ENCODE results near the gene ADAM11.

Gene ADAM11

DNA sequence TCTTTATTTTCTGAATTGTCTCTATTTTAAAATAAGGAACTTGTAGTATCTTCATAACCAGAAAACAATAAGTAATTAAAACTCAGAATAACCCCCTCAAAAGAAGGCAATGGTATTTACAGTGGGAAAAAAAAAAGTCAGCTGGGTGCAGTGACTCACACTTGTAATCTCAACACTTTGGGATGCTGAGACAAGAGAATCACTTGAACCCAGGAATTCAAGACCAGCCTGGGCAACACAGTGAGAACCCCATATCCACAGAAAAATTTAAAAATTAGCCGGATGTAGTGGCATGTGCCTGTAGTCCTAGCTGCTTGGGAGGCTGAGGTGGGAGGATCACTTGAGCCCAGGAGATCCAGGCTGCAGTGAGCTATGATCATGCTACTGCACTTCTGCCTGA, 33.5 kb downstream of the ADAM11 start:
- no peak overlapping the region for H3K4me3 ChIP-seq (ENCODE audit: low read length)
- H3K9me3 ChIP-seq (replicated peaks; ENCODE audit: low read length), result no peaks in the 10 kb centered on the region
- H3K36me3 ChIP-seq (ENCODE audit: insufficient read depth, low read length), result peaks cover 5% of the 10 kb centered on the region
- H3K4me1 ChIP-seq (ENCODE audit: control insufficient read depth, insufficient read depth, low read length), result peaks cover 27% of the 10 kb centered on the region
- no peak overlapping the region for H3K4me2 ChIP-seq (ENCODE audit: low read length)
- H3K27me3 ChIP-seq (ENCODE audit: control insufficient read depth, insufficient read depth, low read length), result peaks cover 11% of the 10 kb centered on the region
- no peak overlapping the region for H3K9ac ChIP-seq (ENCODE audit: low read depth, low read length)

DNA sequence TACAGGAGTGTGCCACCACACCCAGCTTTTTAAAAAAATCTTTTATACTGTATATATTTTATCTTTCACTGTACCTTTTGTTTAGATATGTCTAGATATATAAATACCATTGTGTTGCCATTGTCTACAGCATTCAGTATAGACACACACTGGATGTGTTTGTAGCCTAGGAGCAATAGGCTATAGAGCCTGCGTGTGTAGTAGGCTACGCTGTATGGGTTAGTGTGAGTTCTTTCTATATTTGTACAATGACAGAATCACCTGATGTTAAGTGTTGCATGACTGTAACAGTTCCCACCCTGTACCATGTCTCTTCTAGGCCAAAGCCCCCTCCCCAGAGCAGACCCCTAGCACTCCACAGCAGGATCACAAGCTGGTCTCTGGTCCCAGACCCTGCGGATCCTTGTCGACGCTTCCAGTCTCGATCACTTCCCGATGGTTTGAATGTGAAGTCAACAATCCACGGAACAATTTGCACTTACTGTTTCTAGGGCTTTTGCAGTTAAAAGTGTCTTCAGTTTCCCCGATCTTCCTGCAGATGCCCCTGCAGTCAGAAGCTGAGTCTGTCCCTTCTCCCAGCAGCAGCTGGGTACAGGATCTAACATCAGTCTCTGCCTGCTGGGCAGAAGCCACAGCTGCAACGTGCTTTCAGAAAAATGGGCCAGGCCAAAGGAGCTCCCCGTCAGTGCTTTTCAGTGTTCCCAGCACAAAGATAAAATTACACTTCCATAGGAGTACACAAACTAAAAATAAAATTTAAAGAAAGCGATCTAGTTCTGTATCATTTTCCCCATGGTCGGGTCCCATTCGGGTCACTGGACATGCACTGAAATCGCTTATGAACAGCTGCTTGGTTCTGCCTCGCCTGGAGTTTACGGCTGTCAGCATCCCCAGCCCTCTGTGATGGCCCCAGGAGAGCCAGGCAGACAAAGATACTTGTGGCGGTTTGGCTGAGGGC, 35.4 kb downstream of the ADAM11 start:
- H3K4me1 ChIP-seq (ENCODE audit: control insufficient read depth, insufficient read depth, low read length), result peaks cover 27% of the 10 kb centered on the region
- peaks cover 11% of the 10 kb centered on the region for H3K36me3 ChIP-seq (ENCODE audit: insufficient read depth, low read length)
- H3K9ac ChIP-seq (ENCODE audit: low read depth, low read length), result peak overlapping the region; percentile 77
- H3K9me3 ChIP-seq (replicated peaks; ENCODE audit: low read length), result no peaks in the 10 kb centered on the region
- H3K27me3 ChIP-seq (ENCODE audit: control insufficient read depth, insufficient read depth, low read length), result no peaks in the 10 kb centered on the region
- peak overlapping the region; percentile 16 for H3K4me3 ChIP-seq (ENCODE audit: low read length)
- H3K4me2 ChIP-seq (ENCODE audit: low read length), result peak overlapping the region; percentile 52

DNA sequence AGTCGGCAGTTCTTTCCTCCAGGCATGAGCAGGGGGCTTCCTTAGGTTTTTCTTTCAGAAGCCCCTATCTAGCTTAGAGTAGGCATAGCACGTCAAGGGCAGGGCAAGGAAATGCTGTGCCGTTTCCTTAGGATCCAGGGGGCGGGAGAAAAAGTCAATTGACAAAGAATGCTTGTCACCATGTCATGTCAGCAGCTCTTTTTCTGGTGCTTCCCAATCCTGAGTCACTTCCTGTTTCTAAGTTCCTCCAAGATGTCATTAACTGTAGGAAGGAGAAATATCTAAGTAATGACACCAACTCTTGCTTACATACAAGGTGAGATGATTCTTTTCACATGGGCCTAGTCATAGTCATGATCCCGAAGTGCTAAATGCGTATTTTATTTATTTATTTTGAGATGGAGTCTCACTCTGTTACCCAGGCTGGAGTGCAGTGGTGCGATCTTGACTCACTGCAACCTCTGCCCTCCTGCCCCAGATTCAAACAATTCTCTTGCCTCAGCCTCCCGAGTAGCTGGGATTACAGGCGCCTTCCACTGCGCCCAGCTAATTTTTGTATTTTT, 36.1 kb downstream of the ADAM11 start:
- peak overlapping the region; percentile 77 for H3K9ac ChIP-seq (ENCODE audit: low read depth, low read length)
- H3K4me2 ChIP-seq (ENCODE audit: low read length), result peak overlapping the region; percentile 52
- no peaks in the 10 kb centered on the region for H3K9me3 ChIP-seq (replicated peaks; ENCODE audit: low read length)
- H3K4me1 ChIP-seq (ENCODE audit: control insufficient read depth, insufficient read depth, low read length), result peaks cover 27% of the 10 kb centered on the region
- H3K27me3 ChIP-seq (ENCODE audit: control insufficient read depth, insufficient read depth, low read length), result no peaks in the 10 kb centered on the region
- peak overlapping the region; percentile 14 for H3K4me3 ChIP-seq (ENCODE audit: low read length)
- peaks cover 14% of the 10 kb centered on the region for H3K36me3 ChIP-seq (ENCODE audit: insufficient read depth, low read length)

DNA sequence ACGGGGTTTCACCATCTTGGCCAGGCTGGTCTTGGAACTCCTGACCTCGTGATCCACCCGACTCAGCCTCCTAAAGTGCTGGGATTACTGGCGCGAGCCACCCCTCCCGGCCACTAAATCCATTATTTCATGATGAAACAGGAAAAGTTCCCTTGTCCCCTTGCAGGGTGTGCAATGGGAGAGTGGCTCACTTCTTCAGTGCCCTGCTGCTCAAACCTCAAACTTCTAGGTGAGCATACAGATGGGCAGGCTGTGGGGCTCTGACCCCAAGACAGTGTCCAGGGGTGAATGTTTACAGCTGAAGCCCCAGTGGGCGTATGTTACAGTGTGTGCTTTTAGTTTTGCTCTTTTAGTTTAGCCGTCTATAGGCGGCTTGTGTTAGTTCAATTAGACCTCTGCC, 36.6 kb downstream of the ADAM11 start:
- peak overlapping the region; percentile 20 for H3K4me3 ChIP-seq (ENCODE audit: low read length)
- no peaks in the 10 kb centered on the region for H3K9me3 ChIP-seq (replicated peaks; ENCODE audit: low read length)
- H3K4me1 ChIP-seq (ENCODE audit: control insufficient read depth, insufficient read depth, low read length), result peaks cover 27% of the 10 kb centered on the region
- peak overlapping the region; percentile 22 for H3K4me2 ChIP-seq (ENCODE audit: low read length)
- peak overlapping the region; percentile 77 for H3K9ac ChIP-seq (ENCODE audit: low read depth, low read length)
- no peaks in the 10 kb centered on the region for H3K27me3 ChIP-seq (ENCODE audit: control insufficient read depth, insufficient read depth, low read length)
- peaks cover 15% of the 10 kb centered on the region for H3K36me3 ChIP-seq (ENCODE audit: insufficient read depth, low read length)

DNA sequence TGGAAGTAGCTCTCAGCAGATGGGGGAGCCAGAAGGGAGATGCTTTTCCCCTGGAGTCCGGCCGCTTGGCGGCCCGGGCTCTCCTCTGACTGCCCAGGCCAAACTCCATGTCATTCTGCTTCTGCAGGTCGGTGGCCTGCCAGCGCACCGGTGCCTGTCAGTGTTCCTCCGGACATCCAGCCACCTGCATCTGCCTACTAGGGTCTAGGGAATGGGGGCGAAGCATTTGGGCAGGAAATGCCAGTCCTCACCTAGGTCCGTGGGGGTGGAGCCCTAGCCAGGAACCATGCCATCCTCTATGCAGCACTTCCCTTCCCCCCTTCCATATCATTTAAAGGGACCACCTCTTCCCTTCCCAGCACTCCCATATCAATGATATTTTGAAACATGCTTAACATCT, 37.1 kb downstream of the ADAM11 start:
- peaks cover 27% of the 10 kb centered on the region for H3K4me1 ChIP-seq (ENCODE audit: control insufficient read depth, insufficient read depth, low read length)
- H3K9ac ChIP-seq (ENCODE audit: low read depth, low read length), result no peak overlapping the region
- H3K27me3 ChIP-seq (ENCODE audit: control insufficient read depth, insufficient read depth, low read length), result no peaks in the 10 kb centered on the region
- peaks cover 19% of the 10 kb centered on the region for H3K36me3 ChIP-seq (ENCODE audit: insufficient read depth, low read length)
- H3K4me3 ChIP-seq (ENCODE audit: low read length), result no peak overlapping the region
- no peak overlapping the region for H3K4me2 ChIP-seq (ENCODE audit: low read length)
- H3K9me3 ChIP-seq (replicated peaks; ENCODE audit: low read length), result no peaks in the 10 kb centered on the region

- Histone ChIP-seq H3K9me3 (replicated peaks; ENCODE audit: low read length) (no peaks in the 10 kb centered on the region), H3K36me3 (ENCODE audit: insufficient read depth, low read length) (peaks cover 19% of the 10 kb centered on the region), H3K27me3 (ENCODE audit: control insufficient read depth, insufficient read depth, low read length) (no peaks in the 10 kb centered on the region), H3K4me3 (ENCODE audit: low read length) (no peak overlapping the region), H3K9ac (ENCODE audit: low read depth, low read length) (no peak overlapping the region), H3K4me2 (ENCODE audit: low read length) (no peak overlapping the region), H3K4me1 (ENCODE audit: control insufficient read depth, insufficient read depth, low read length) (peaks cover 27% of the 10 kb centered on the region)
These were observed 37.9 kb downstream of the ADAM11 start for GRCh38 chr17:44796731-44797130.

DNA sequence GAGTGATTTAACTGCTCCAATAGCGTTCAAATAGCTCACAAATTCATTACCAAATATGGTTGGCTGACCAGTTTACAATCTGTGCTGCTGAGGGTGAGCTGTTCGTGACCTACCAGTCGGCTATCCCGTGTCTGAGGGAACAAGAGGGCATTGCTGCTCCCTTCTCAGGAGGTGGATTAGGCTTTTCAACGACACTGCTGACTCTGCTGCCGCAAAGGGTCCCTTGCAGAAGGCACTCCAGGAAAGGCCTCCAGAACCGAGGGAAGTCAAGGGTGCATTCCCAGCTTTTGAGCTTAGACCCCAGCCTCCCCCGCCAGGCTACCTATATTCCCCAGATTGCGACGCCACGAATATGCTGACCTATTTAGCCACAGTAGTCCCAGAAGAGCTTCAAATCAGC, 39.0 kb downstream of the ADAM11 start:
- Histone ChIP-seq H3K27me3 (ENCODE audit: control insufficient read depth, insufficient read depth, low read length) (no peaks in the 10 kb centered on the region), H3K4me1 (ENCODE audit: control insufficient read depth, insufficient read depth, low read length) (peaks cover 27% of the 10 kb centered on the region), H3K36me3 (ENCODE audit: insufficient read depth, low read length) (peaks cover 19% of the 10 kb centered on the region), H3K4me2 (ENCODE audit: low read length) (no peak overlapping the region), H3K9me3 (replicated peaks; ENCODE audit: low read length) (no peaks in the 10 kb centered on the region), H3K9ac (ENCODE audit: low read depth, low read length) (no peak overlapping the region), H3K4me3 (ENCODE audit: low read length) (no peak overlapping the region)

GRCh38 chr17:44798356-44798755, 39.6 kb downstream of the ADAM11 start:
- Histone ChIP-seq H3K4me2 (ENCODE audit: low read length) (no peak overlapping the region), H3K9me3 (replicated peaks; ENCODE audit: low read length) (no peaks in the 10 kb centered on the region), H3K4me1 (ENCODE audit: control insufficient read depth, insufficient read depth, low read length) (peaks cover 27% of the 10 kb centered on the region), H3K27me3 (ENCODE audit: control insufficient read depth, insufficient read depth, low read length) (no peaks in the 10 kb centered on the region), H3K36me3 (ENCODE audit: insufficient read depth, low read length) (peaks cover 19% of the 10 kb centered on the region), H3K4me3 (ENCODE audit: low read length) (no peak overlapping the region), H3K9ac (ENCODE audit: low read depth, low read length) (no peak overlapping the region)

DNA sequence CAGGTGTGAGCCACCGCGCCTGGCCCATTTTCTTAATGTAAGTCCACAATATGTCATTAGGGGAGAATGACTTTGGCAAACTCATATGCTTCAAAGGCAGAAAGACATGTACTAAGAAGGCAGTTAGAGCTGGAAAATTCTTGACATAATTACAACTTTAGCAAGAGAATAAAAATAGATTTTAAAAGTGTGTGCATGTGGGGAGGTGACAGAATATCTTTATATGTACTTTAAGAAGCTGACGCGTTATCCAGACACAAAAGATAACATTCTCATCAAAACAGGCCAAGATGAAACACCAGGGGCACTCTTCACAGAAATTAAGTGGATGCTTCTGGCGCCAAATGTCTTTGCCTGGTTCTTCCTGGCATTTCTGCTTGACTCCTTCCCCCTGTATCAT, 43.1 kb downstream of the ADAM11 start:
- H3K9me3 ChIP-seq (replicated peaks; ENCODE audit: low read length), result no peaks in the 10 kb centered on the region
- peaks cover 32% of the 10 kb centered on the region for H3K36me3 ChIP-seq (ENCODE audit: insufficient read depth, low read length)
- H3K9ac ChIP-seq (ENCODE audit: low read depth, low read length), result no peak overlapping the region

DNA sequence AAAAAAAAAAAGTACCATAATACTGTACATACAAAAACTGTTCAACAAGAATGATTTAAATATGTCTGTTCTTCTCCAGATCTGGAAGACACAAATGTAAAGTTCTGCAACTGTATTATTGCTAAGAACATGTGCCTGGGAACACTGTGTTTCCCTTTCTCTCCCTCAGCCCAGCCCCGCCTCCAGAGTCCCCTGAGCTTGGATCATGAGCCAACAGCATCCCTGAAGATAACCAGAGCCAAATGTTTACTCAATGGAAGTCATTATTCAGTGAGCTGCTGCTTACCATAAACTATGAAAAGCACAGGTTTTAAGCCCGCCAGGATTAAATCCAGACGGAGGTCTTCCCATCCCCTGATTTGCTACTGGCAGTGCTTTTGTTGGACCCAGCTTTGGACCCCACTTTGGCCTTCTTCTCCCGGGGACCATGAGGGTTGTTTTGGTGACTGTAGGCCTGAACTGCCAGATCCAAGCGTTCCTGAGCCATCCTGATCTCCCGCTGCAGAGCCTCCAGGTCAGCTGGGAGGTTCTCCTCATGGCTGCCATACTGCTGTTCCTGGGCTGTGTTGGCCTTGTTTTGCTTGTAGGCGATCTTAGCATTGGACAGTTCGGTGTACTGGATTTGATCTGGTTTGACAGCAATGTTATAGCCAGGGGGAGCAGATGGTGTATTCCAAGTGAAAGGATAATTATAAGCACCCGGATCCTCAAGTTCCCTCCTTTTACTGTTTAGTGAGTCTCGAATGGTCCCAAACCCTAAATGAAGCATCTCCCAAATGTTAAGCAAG, 45.7 kb downstream of the ADAM11 start:
- Histone ChIP-seq H3K4me2 (ENCODE audit: low read length) (no peak overlapping the region), H3K9ac (ENCODE audit: low read depth, low read length) (no peak overlapping the region), H3K27me3 (ENCODE audit: control insufficient read depth, insufficient read depth, low read length) (no peaks in the 10 kb centered on the region)

More for the DNA sequence above, 43.1 kb downstream of the ADAM11 start:
- no peak overlapping the region for H3K4me2 ChIP-seq (ENCODE audit: low read length)
- no peaks in the 10 kb centered on the region for H3K27me3 ChIP-seq (ENCODE audit: control insufficient read depth, insufficient read depth, low read length)
- no peak overlapping the region for H3K4me3 ChIP-seq (ENCODE audit: low read length)
- no peaks in the 10 kb centered on the region for H3K4me1 ChIP-seq (ENCODE audit: control insufficient read depth, insufficient read depth, low read length)

DNA sequence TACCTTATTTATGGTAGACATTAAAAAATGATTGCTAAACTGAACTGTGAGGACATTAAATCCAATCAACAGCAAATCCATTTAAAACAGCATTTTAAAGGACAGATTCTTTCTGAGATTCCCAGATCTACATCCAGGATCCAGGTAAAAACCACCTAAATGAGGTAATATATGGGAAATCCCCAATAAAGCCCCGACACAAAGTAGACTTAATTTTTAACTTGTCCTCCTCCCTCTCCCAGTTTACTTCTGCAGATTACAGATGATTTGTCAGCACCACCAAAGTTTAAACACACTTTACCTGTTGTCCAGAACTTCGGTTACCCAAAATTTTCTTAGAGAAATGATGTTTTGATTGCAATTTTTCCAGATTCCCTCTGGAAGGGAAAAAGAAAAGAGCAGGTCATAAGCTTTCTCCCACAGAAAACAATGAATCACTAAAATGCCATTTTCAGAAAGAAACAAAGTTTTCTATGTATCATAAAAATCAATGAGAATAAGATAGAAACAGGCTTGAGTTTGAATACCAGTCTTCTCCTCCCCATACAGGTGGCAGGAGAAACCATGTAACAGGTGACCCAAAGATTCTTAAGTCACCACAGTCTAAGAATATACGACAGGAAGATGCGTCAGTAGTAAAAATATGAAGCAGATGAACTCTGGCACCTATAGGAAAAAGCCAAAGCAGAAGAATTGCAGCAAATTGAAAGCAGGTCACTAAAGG, 48.5 kb downstream of the ADAM11 start:
- Histone ChIP-seq H3K4me3 (ENCODE audit: low read length) (no peak overlapping the region), H3K4me2 (ENCODE audit: low read length) (no peak overlapping the region), H3K4me1 (ENCODE audit: control insufficient read depth, insufficient read depth, low read length) (peaks cover 10% of the 10 kb centered on the region), H3K9me3 (replicated peaks; ENCODE audit: low read length) (no peaks in the 10 kb centered on the region), H3K36me3 (ENCODE audit: insufficient read depth, low read length) (peaks cover 19% of the 10 kb centered on the region), H3K27me3 (ENCODE audit: control insufficient read depth, insufficient read depth, low read length) (no peaks in the 10 kb centered on the region), H3K9ac (ENCODE audit: low read depth, low read length) (no peak overlapping the region)

More for the DNA sequence above, 45.7 kb downstream of the ADAM11 start:
- H3K4me1 ChIP-seq (ENCODE audit: control insufficient read depth, insufficient read depth, low read length), result peaks cover 7% of the 10 kb centered on the region
- no peak overlapping the region for H3K4me3 ChIP-seq (ENCODE audit: low read length)
- no peaks in the 10 kb centered on the region for H3K9me3 ChIP-seq (replicated peaks; ENCODE audit: low read length)
- peaks cover 26% of the 10 kb centered on the region for H3K36me3 ChIP-seq (ENCODE audit: insufficient read depth, low read length)

Measured in skeletal muscle satellite cell (primary cell).